K562 (cell line): Measurements from ENCODE around the gene HAPLN3. TPM values are rescaled to one million over a fixed set of nuclear protein-coding genes. Genes with fewer than 3 reads are reported as not detected.

Experiments used
- ELF1 ChIP-seq: fragments of 200-800 bp; sonication (Bioruptor generic); IDR thresholded peaks from 2 replicates; pipeline ENCODE4 v1.6.1; 2016; ENCODE audit warnings: missing genetic modification characterization, missing compliant biosample characterization
- FOXJ2 ChIP-seq: fragments of 200-800 bp; sonication (Bioruptor generic); IDR thresholded peaks from 2 replicates; pipeline ENCODE4 v1.6.1; 2016; ENCODE audit warnings: missing genetic modification characterization, missing compliant biosample characterization
- FOXJ3 ChIP-seq: sonication (generic); formaldehyde crosslinking; IDR thresholded peaks from 2 replicates; pipeline ENCODE4 v1.4.0; 2020; ENCODE audit warnings: mild to moderate bottlenecking, missing genetic modification reagents
- GTF3C2 ChIP-seq: IDR thresholded peaks from 3 replicates; pipeline ENCODE4 v1.6.1; 2011; ENCODE audit warnings: borderline replicate concordance, mild to moderate bottlenecking, moderate library complexity; ENCODE audit not compliant: insufficient read length; ENCODE audit errors: extremely low read depth
- KLF1 ChIP-seq: fragments of 450-650 bp; IDR thresholded peaks from 2 replicates; pipeline ENCODE4 v1.6.1; 2016; ENCODE audit warnings: missing genetic modification characterization, missing compliant biosample characterization
- MEIS2 ChIP-seq: fragments of 450-650 bp; IDR thresholded peaks from 2 replicates; pipeline ENCODE4 v1.6.1; 2014; ENCODE audit warnings: mild to moderate bottlenecking; ENCODE audit not compliant: partially characterized antibody
- NELFE ChIP-seq: IDR thresholded peaks from 2 replicates; pipeline ENCODE4 v1.6.1; 2011; ENCODE audit warnings: mild to moderate bottlenecking; ENCODE audit not compliant: insufficient read depth, insufficient read length
- RBM14 ChIP-seq: fragments of 200-400 bp; formaldehyde crosslinking; IDR thresholded peaks from 2 replicates; pipeline ENCODE4 v1.6.1; 2018; ENCODE audit warnings: low read depth, mild to moderate bottlenecking, low read length, moderate library complexity, borderline replicate concordance; ENCODE audit not compliant: insufficient read depth
- REST ChIP-seq, 2 experiments: fragments of 450-650 bp; formaldehyde crosslinking in 1 of 2; IDR thresholded peaks; 2 replicates each; pipeline versions ENCODE4 v1.4.0 to v1.6.1; 2014 to 2020; ENCODE audit warnings: mild to moderate bottlenecking in 2 of 2, borderline replicate concordance in 1 of 2, low read depth in 1 of 2
- SRF ChIP-seq, 2 experiments: fragments of 250-450, 450-650 bp in 1 of 2; sonication (Bioruptor Pico) in 1 of 2; sonication (generic) in 1 of 2; formaldehyde crosslinking; IDR thresholded peaks; 2 replicates each; pipeline versions ENCODE4 v1.5.0 to v1.5.1; 2020 to 2022; ENCODE audit warnings: mild to moderate bottlenecking in 1 of 2, missing genetic modification reagents in 1 of 2
- ZC3H8 ChIP-seq: fragments of 450-650 bp; IDR thresholded peaks from 2 replicates; pipeline ENCODE4 v1.6.1; 2017
- ZNF282 ChIP-seq: sonication (generic); formaldehyde crosslinking; IDR thresholded peaks from 2 replicates; pipeline ENCODE4 v1.8.1; 2023; ENCODE audit warnings: missing genetic modification reagents
- ZNF444 ChIP-seq: fragments of 250-450 bp; sonication (Bioruptor Pico); IDR thresholded peaks from 2 replicates; pipeline ENCODE4 v1.4.0; 2020; ENCODE audit warnings: mild to moderate bottlenecking, moderate library complexity
- polyA plus RNA-seq, 8 experiments: library from polyadenylated mRNA; depleted of rRNA in 4 of 8; stranded (reverse) in 5 of 8; unstranded in 3 of 8; fragments of >200 nt; fragmentation: Nextera tagmentation in 2 of 8; fragmentation: Illumina TruSeq in 1 of 8; extraction: Ambion mirVana in 2 of 8; extraction: Trizol in 1 of 8; gene quantifications; 2 replicates each; pipeline versions ENCODE4 v1.2.1 to v1.2.3, GENCODE V29; 2011 to 2014; ENCODE audit warnings: inconsistent platforms in 1 of 8, missing spikeins in 1 of 8
- total RNA-seq, 7 experiments: library from RNA; depleted of rRNA in 6 of 7; stranded (reverse); fragments of >200 nt in 6 of 7; fragmentation: Illumina TruSeq in 2 of 7; extraction: Trizol in 2 of 7; gene quantifications; 2 replicates each; pipeline versions ENCODE4 v1.2.1 to v1.2.3, GENCODE V29; 2011 to 2021; ENCODE audit warnings: low replicate concordance in 1 of 7

The HAPLN3 gene
- total and polyA plus RNA-seq, 9 of the 15 experiments (the other 6 are each of a cell fraction or from before 2014, with no cell fraction given): 0.04 to 2.4 (median 0.65) TPM

GRCh38 chr15:88865498-88866099, 29.7 kb downstream of the HAPLN3 start (continued):
- TF ChIP-seq REST (IDR thresholded peaks at IDR 0.05; ENCODE audit: borderline replicate concordance): no peak
- no peak for TF ChIP-seq REST (CRISPR knock-in tag; IDR thresholded peaks at IDR 0.05; ENCODE audit: low read depth)
- no peak for TF ChIP-seq ZNF282 (CRISPR knock-in tag)
- no peak for TF ChIP-seq FOXJ2 (tag)
- no peak for TF ChIP-seq SRF (CRISPR knock-in tag; IDR thresholded peaks at IDR 0.05)
- no peak for TF ChIP-seq KLF1
- no peak for TF ChIP-seq ZC3H8
- no peak for TF ChIP-seq ZNF444
- no peak for TF ChIP-seq GTF3C2
- TF ChIP-seq RBM14: no peak
- TF ChIP-seq MEIS2: peak; percentile 22
- no peak for TF ChIP-seq NELFE
- no peak for TF ChIP-seq ELF1
- no peak for TF ChIP-seq FOXJ3
